Amygdala (tissue), 56 donors: Measurements from ENCODE around the gene ZNF836.

Source experiments
- DNase-seq, 56 donors: peaks; one replicate each; lab custom pipeline; 2025; lab: John Stamatoyannopoulos, UW

Gene ZNF836

GRCh38 chr19:52189735-52190486, 18.5 kb upstream of the ZNF836 start, which contains the start of gene PPP2R1A:
Gene PPP2R1A, plus strand, starts transcription at chr19:52190052. Its CDS starts 45 bp downstream, at chr19:52190097.
- peak; percentile 96 to 100 (median 100) for DNase-seq

- peak in 26 of 56 donors; percentile 33 to 79 (median 56) for DNase-seq
Measured at GRCh38 chr19:52188822-52189734, 17.7 kb upstream of the ZNF836 start.

DNA sequence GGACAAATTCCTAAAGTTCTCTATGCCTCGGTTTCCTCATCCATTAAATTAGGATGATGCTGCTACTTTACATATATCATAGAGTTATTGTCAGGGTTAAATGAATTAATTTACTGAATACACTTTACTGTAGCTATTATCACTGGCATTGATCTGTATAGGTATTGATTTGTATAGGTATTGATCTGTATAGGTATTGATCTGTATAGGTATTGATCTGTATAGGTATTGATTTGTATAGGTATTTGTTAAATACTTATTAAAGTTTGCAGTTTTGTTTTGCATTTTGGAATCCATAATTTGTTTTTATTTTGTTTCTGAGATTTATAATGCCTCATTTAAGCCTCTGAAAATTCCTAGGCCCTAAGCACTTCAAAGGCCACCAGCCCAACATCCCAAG, 16.0 kb upstream of the ZNF836 start:
- DNase-seq = no peak

GRCh38 chr19:52176574-52176973, 5.2 kb upstream of the ZNF836 start:
- no peak for DNase-seq

DNA sequence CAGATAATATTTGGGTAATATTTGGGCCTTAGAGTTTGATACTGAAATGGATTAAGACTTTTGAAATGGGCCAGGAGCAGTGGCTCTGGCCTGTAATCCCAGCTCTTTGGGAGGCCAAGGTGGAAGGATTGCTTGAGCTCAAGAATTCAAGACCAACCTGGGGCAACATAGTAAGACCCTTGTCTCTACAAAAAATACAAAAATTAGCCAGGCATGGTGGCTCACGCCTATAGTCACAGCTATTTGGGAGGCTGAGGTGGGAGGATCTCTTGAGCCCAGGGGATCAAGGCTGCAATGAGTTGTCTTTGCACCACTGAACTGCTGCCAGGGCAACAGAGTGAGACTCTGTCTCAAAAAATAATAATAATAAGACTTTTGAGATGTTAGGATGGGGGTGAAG, 926 bp upstream of the ZNF836 start:
- no peak for DNase-seq

- DNase-seq = peak in 15 of 56 donors; percentile 6 to 40 (median 28)
Measured at GRCh38 chr19:52170863-52171320, 529 bp downstream of the ZNF836 start.

DNA sequence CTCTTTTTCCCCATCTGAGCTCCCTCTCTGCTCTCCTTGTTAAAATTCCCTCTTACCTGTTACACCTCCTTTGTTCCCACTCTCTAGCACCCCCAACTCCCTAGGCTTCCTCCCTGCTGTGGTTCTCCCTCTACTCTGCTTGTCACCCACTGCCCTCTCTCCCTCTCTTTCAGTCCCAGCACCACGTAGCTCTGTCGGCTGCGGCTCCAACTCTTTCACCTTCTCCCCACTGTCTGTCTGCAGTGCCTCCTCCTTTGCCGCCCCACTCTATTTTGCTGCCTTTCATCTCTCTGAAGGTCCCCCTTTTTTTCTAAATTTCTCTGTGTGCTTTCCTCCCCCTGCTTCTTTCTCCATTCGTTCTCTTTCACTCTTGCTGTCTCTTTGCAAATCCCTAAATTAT, 1.1 kb downstream of the ZNF836 start:
- no peak for DNase-seq

- DNase-seq = no peak
Measured at GRCh38 chr19:52155596-52156359, 15.6 kb downstream of the ZNF836 start.

DNA sequence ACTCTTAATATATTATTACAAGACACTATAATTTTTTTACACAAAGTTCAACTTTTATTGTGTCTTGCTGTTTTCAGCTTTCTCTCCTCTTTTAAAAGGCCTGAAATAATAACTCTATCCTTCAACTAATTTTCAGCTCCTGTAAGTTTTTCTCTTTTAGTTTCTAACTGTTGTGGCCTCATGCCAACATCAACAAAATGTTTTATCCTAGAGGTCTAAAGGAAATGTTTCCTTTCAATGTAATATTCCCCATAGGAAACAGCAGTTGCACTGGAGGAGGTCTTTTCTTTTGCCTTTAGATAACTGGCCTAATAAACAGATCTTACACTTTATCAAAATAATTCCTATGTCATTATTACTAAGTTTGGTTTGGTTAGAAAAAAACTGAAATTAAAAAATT, 23.2 kb downstream of the ZNF836 start:
- no peak for DNase-seq

- no peak for DNase-seq
Measured at GRCh38 chr19:52142001-52142595, 29.3 kb downstream of the ZNF836 start.

DNA sequence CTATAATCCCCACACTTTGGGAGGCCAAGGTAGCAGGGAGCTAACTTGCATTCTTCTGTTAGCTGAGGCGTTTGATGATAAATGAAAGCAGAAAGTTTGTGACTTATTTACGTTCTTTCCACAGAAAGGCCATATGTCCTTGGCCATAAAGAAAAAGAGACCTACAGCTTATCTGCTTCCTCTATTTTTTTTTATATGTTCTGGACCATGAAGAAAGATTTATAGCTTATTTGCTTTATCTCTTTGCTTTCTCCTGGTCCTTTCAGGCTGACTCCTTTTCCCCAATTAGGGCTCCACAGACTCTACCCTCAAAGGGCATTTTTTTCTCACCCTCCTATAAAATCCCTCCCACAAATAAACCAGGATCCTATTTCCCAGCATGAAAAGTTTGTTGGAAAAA, 30.2 kb downstream of the ZNF836 start:
- no peak for DNase-seq

DNA sequence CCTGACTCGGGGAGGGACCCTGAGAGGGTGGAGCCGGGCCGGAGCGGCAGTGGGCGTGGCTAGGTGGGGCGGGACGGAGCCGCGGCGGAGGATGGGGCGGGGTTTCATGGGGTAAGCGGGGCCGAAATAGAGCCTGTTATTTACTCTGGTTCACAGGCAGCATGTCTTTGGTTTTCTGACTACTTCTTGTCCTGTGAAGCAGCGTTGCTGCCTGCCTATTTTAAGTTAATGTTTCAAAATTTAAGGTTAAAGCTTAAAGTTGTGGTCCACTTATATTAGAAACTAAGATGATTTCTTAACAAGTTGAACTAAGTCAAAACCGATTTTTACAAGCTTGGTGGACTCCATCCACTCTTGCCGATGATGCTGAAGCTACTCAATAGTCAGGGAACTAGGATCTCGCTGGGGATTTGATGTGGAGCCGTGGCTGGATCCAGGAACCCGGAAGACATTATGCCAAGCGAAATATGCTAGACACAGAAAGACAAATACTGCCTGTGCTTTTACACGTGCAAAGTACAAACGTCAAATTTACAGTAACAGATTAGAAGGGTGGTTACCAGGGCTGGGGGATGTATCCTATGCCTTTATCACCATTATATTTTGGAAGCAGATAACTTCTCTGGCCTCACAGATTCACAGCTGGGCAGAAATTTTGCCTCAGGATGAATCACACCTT, 31.2 kb downstream of the ZNF836 start:
- DNase-seq = peak in 17 of 56 donors; percentile 1 to 97 (median 33)

GRCh38 chr19:52139252-52140031, 32.0 kb downstream of the ZNF836 start, which contains the start of gene ZNF616:
Gene ZNF616, minus strand, starts transcription at chr19:52139938. Its CDS starts 9,426 bp downstream, at chr19:52130512.
- peak; percentile 47 to 97 (median 91) for DNase-seq

- DNase-seq = no peak
Measured at GRCh38 chr19:52138983-52139251, 32.5 kb downstream of the ZNF836 start.

DNA sequence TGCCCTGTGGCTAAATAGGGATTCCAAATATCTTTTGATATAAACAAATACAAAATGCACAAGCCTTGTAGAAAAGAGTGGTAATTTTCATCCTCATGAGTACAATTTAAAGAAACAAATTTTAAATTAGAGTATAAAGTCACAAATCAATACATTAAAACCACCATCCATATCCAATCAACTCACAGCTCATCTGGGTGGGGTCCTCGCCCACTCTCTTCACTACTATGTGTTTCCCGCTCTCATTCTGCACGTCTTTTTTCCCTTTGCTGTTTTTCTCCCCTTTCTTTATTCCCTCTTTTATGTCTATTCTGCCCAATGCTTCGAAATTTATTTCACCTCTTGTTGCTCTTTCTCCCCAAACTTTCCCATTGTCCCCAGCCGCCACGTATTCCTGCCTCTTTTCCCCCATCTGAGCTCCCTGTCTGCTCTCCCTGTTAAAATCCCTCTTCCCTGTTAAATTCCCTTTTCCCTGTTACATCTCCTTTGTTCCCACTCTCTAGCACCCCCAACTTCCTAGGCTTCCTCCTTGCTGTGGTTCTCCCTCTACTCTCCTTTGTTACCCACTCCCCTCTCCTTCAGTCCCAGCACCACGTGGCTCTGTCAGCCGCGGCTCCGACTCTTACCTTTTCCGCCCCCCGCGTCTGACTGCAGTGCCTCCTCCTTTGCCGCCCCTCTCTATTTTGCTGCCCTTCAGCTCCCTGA, 33.0 kb downstream of the ZNF836 start:
- DNase-seq = peak in 14 of 56 donors; percentile 1 to 30 (median 5)

DNA sequence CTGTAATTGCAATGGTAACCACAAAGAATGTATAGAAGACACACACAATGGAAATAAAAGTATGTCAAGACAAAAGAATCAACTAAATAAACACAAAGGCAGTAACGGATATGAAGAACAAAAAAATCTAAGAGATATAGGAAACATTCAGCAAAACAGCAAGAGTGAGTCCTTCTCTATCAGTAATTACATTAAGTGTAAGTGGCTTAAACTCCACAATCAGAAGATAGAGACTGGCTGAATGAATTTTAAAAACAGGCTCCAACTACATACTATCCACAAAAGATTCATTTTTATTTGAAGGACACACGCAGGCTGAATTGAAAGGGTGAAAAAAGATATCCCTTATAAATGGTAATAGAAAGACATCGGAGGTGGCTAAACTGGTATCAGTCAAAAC, 51.1 kb downstream of the ZNF836 start:
- no peak for DNase-seq

DNA sequence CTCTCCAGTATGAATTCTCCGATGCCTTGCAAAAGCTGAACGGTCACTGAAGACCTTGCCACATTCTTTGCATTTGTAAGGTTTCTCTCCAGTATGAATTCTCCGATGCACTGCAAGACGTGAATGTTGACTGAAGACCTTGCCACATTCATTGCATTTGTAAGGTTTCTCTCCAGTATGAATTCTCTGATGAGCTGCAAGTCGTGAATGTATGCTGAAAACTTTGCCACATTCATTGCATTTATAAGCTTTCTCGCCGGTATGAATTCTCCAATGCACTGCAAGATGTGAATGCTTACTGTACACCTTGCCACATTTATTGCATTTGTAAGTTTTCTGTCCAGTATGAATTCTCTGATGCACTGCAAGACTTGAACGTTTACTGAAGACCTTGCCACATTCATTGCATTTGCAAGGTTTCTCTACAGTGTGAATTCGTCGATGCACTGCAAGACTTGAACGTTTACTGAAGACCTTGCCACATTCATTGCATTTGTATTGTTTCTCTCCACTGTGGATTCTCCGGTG, 55.8 kb downstream of the ZNF836 start:
- DNase-seq = no peak

- DNase-seq = no peak
Measured at GRCh38 chr19:52114691-52115090, 56.7 kb downstream of the ZNF836 start.
